ENCODE data around the gene LYRM4. TPM values are rescaled to one million over a fixed set of nuclear protein-coding genes. Genes with fewer than 3 reads are reported as not detected.

LYRM4 gene
- total and polyA plus RNA-seq, 2 experiments from 2014 or later, result 51.0 to 62.0 TPM

- H3K27ac Mint-ChIP-seq, result no peak overlapping the region
- H3K4me2 ChIP-seq, result 0 out of 2 replicates have a peak overlapping the region, but pooled peaks have one; percentile 58
- H3K4me1 Mint-ChIP-seq, result peaks cover 25% of the 10 kb centered on the region
- no peak overlapping the region for H3K4me3 Mint-ChIP-seq
- no peak overlapping the region for H2AFZ ChIP-seq
- no peaks in the 10 kb centered on the region for H3F3A ChIP-seq (replicated peaks; ENCODE audit: low read depth)
- H4K20me1 ChIP-seq (replicated peaks; ENCODE audit: insufficient read depth), result peaks cover 6% of the 10 kb centered on the region; the same call in 1 of the 2 replicates
- H3K9me2 ChIP-seq (ENCODE audit: insufficient read depth), result no peaks in the 10 kb centered on the region
- H3K27ac ChIP-seq (ENCODE audit: low read depth), result no peak overlapping the region
- H3K36me3 Mint-ChIP-seq (ENCODE audit: low read depth), result no peaks in the 10 kb centered on the region
- H3K79me2 ChIP-seq (replicated peaks; ENCODE audit: insufficient read depth), result peaks cover 36% of the 10 kb centered on the region
- peaks cover 4% of the 10 kb centered on the region; the same call in 1 of the 2 replicates for H3K4me1 ChIP-seq (ENCODE audit: insufficient read depth)
- H3K9me3 Mint-ChIP-seq, result no peaks in the 10 kb centered on the region
- H3K4me3 ChIP-seq, result no peak overlapping the region
- H3K27me3 ChIP-seq (ENCODE audit: insufficient read depth), result no peaks in the 10 kb centered on the region
- no peaks in the 10 kb centered on the region for H3K27me3 Mint-ChIP-seq (ENCODE audit: insufficient read depth, low read depth, poor library complexity)
- no peaks in the 10 kb centered on the region for H3K36me3 ChIP-seq (ENCODE audit: insufficient read depth)
- ATAC-seq (peak; percentile 99), DNase-seq (ENCODE audit: low spot score) (peak; percentile 88)
- TF ChIP-seq CTCF (conservative IDR thresholded peaks at IDR 0.05; ENCODE audit: low read depth in 2 of 2) (peak; percentile 64 to 90), STAT1 (IDR thresholded peaks at IDR 0.05; ENCODE audit: unreplicated experiment) (no peak), EZH2phosphoT487 (IDR thresholded peaks at IDR 0.05; ENCODE audit: unreplicated experiment) (no peak)
These were observed 42.4 kb upstream of the LYRM4 start for GRCh38 chr6:5302995-5303622.

GRCh38 chr6:5302220-5302946, 41.6 kb upstream of the LYRM4 start:
- Histone ChIP-seq H3K27ac (ENCODE audit: low read depth) (no peak overlapping the region), H3K79me2 (replicated peaks; ENCODE audit: insufficient read depth) (peaks cover 37% of the 10 kb centered on the region), H3F3A (replicated peaks; ENCODE audit: low read depth) (no peaks in the 10 kb centered on the region), H3K4me2 (no peak overlapping the region), H3K9me2 (ENCODE audit: insufficient read depth) (no peaks in the 10 kb centered on the region), H3K36me3 (ENCODE audit: insufficient read depth) (no peaks in the 10 kb centered on the region), H3K4me1 (ENCODE audit: insufficient read depth) (peaks cover 4% of the 10 kb centered on the region; the same call in 1 of the 2 replicates), H3K4me3 (no peak overlapping the region), H4K20me1 (replicated peaks; ENCODE audit: insufficient read depth) (peaks cover 4% of the 10 kb centered on the region; the same call in 1 of the 2 replicates), H3K27me3 (ENCODE audit: insufficient read depth) (no peaks in the 10 kb centered on the region), H2AFZ (no peak overlapping the region)
- peak overlapping the region; percentile 4; the same call in 1 of the 2 replicates for H3K27ac Mint-ChIP-seq
- no peaks in the 10 kb centered on the region for H3K36me3 Mint-ChIP-seq (ENCODE audit: low read depth)
- no peak overlapping the region for H3K4me3 Mint-ChIP-seq
- peaks cover 2% of the 10 kb centered on the region for H3K27me3 Mint-ChIP-seq (ENCODE audit: insufficient read depth, low read depth, poor library complexity)
- DNase-seq (ENCODE audit: low spot score) (no peak), ATAC-seq (no peak)
- no peaks in the 10 kb centered on the region for H3K9me3 Mint-ChIP-seq
- H3K4me1 Mint-ChIP-seq, result peaks cover 21% of the 10 kb centered on the region
- no peak for TF ChIP-seq CREB1 (CRISPR knock-in tag; IDR thresholded peaks at IDR 0.05; ENCODE audit: low read depth)
- no peak for TF ChIP-seq STAT1 (IDR thresholded peaks at IDR 0.05; ENCODE audit: unreplicated experiment)
- no peak for TF ChIP-seq CTCF (conservative IDR thresholded peaks at IDR 0.05; ENCODE audit: low read depth in 2 of 2)
- TF ChIP-seq ZNF462 (CRISPR knock-in tag; IDR thresholded peaks at IDR 0.05), result no peak
- TF ChIP-seq NANOG (IDR thresholded peaks at IDR 0.05; ENCODE audit: borderline replicate concordance), result no peak
- TF ChIP-seq EZH2 (IDR thresholded peaks at IDR 0.05; ENCODE audit: low read depth, unreplicated experiment), result no peak
- no peak for TF ChIP-seq POLR2AphosphoS5 (IDR thresholded peaks at IDR 0.05; ENCODE audit: low read depth)
